GM06990 (cell line): ENCODE data around the gene KBTBD4.

Source experiments
- DNase-seq: peaks from one replicate; pipeline ENCODE4 v3.0.0-alpha.2; 2011; ENCODE audit not compliant: insufficient read length; ENCODE audit errors: extremely low read depth
- H3K27me3 ChIP-seq: replicated peaks from 2 replicates; pipeline ENCODE4 v1.6.0; 2011; ENCODE audit warnings: low read length; ENCODE audit not compliant: control insufficient read depth, insufficient read depth
- H3K36me3 ChIP-seq: 2 replicates; pipeline ENCODE4 v1.5.1; 2011; ENCODE audit warnings: low read length; ENCODE audit not compliant: control insufficient read depth, insufficient read depth
- H3K4me3 ChIP-seq: replicated peaks from 2 replicates; pipeline ENCODE4 v1.5.1; 2011; ENCODE audit warnings: low read depth, mild to moderate bottlenecking, control low read depth, low read length
- CTCF ChIP-seq: IDR thresholded peaks from 2 replicates; pipeline ENCODE4 v1.5.1; 2011; ENCODE audit warnings: low read length, control low read depth, mild to moderate bottlenecking, inconsistent platforms; ENCODE audit not compliant: insufficient read depth, poor library complexity, severe bottlenecking

The KBTBD4 gene

GRCh38 chr11:47589977-47590861 is 11.4 kb upstream of the KBTBD4 start:
- no peak for DNase-seq
- Histone ChIP-seq H3K36me3 (no peaks in the 10 kb centered on the region; the same call in 1 of the 2 replicates), H3K27me3 (no peaks in the 10 kb centered on the region; the same call in 1 of the 2 replicates), H3K4me3 (no peak overlapping the region)
- TF ChIP-seq CTCF = no peak

DNA sequence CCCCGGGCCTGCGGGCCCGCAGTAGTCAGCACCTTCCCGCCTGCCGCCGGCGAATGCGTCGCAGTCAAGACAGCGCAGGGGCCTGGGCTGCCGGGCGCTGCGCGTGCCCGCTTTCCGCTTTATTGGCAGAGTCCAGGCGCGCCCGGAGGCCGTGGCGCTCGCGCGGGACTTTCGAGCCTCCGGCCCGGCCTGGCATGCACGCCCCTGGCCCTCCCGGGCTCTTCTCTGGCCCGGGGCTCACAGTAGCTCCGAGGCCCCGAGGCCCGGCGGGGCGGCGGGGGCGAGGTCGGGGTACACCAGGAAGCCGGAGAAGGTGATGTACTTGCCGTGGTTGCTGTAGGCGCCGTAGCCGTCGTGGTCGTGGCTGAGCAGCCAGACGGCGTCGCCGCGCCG is 10.8 kb upstream of the KBTBD4 start:
- H3K36me3 ChIP-seq = no peaks in the 10 kb centered on the region; the same call in 1 of the 2 replicates
- no peaks in the 10 kb centered on the region; the same call in 1 of the 2 replicates for H3K27me3 ChIP-seq
- no peak for DNase-seq
- no peak overlapping the region for H3K4me3 ChIP-seq
- no peak for TF ChIP-seq CTCF

- Histone ChIP-seq H3K27me3 (no peaks in the 10 kb centered on the region; the same call in 1 of the 2 replicates), H3K36me3 (peaks cover under 1% of the 10 kb centered on the region), H3K4me3 (no peak overlapping the region)
- no peak for DNase-seq
- TF ChIP-seq CTCF = no peak
Measured at GRCh38 chr11:47589118-47589517, 10.3 kb upstream of the KBTBD4 start.

DNA sequence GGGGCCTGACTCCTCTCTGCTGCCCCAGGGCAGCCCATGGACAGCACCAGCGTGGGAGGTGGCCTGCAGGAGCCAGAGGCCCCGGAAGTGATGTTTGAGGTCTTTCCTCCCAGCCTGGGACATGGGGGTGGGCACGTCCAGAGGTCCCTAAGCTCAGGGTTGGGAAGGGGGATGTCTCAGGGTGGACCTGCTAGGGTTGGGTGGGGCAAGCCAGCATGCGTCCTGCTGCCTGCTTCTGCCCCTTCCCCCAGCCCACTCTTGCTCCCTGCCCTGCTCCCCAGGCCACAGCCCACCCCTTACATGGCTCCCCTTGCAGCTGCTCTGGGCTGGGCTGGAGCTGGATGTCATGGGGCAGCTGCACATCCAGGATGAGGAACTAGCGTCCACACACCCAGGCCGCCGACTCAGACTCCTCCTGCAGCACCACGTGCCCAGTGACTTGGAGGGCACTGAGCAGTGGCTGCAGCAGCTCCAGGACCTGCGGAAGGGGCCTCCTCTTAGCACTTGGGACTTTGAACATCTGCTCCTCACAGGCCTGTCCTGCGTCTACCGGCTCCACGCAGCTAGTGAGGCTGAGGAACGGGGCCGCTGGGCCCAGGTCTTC is 9.1 kb upstream of the KBTBD4 start:
- DNase-seq = no peak
- Histone ChIP-seq H3K4me3 (no peak overlapping the region), H3K36me3 (peaks cover 12% of the 10 kb centered on the region), H3K27me3 (no peaks in the 10 kb centered on the region)
- TF ChIP-seq CTCF = no peak

- no peak for TF ChIP-seq CTCF
Measured at GRCh38 chr11:47587039-47587716, 8.4 kb upstream of the KBTBD4 start.

More at GRCh38 chr11:47587039-47587716, 8.4 kb upstream of the KBTBD4 start:
- Histone ChIP-seq H3K27me3 (no peaks in the 10 kb centered on the region), H3K4me3 (no peak overlapping the region), H3K36me3 (peaks cover 17% of the 10 kb centered on the region)
- DNase-seq = no peak
